Fibroblast of skin of abdomen (primary cell): ENCODE results near the gene TNFSF12.

Source experiments
- DNase-seq: peaks from one replicate; pipeline ENCODE4 v3.0.0-alpha.2; 2013

TNFSF12 gene

GRCh38 chr17:7572338-7572587, 23.4 kb downstream of the TNFSF12 start:
- no peak for DNase-seq

- DNase-seq = peak; percentile 100
These were observed 23.9 kb downstream of the TNFSF12 start for GRCh38 chr17:7572588-7573323.

GRCh38 chr17:7573324-7574080, 24.6 kb downstream of the TNFSF12 start:
- DNase-seq = peak; percentile 94

- DNase-seq = no peak
These were observed 25.5 kb downstream of the TNFSF12 start for GRCh38 chr17:7574176-7574953.

GRCh38 chr17:7575481-7575883, 26.6 kb downstream of the TNFSF12 start:
- DNase-seq = no peak

- DNase-seq = no peak
These were observed 27.1 kb downstream of the TNFSF12 start for GRCh38 chr17:7575959-7576358.

GRCh38 chr17:7576432-7576937, 27.6 kb downstream of the TNFSF12 start:
- DNase-seq = no peak

GRCh38 chr17:7577327-7578199, 28.7 kb downstream of the TNFSF12 start:
- no peak for DNase-seq

- DNase-seq = peak; percentile 87
These were observed 30.4 kb downstream of the TNFSF12 start, which contains the start of gene CD68 for GRCh38 chr17:7579001-7579833. Gene CD68 (plus strand): TSS chr17:7579638. CDS start chr17:7579678, 40 bp downstream.

GRCh38 chr17:7579834-7580603, 31.2 kb downstream of the TNFSF12 start:
- no peak for DNase-seq

GRCh38 chr17:7580604-7581575, 32.0 kb downstream of the TNFSF12 start:
- no peak for DNase-seq

GRCh38 chr17:7582396-7583252, 33.8 kb downstream of the TNFSF12 start:
- no peak for DNase-seq

- DNase-seq = peak; percentile 98
These were observed 34.6 kb downstream of the TNFSF12 start, which contains the start of gene MPDU1 for GRCh38 chr17:7583253-7584109. Gene MPDU1 (plus strand): TSS chr17:7583852. CDS start chr17:7583863, 11 bp downstream.

- DNase-seq = no peak
These were observed 38.0 kb downstream of the TNFSF12 start for GRCh38 chr17:7586673-7587419.

GRCh38 chr17:7587420-7588151, 38.7 kb downstream of the TNFSF12 start:
- peak; percentile 95 for DNase-seq
